Gastrocnemius medialis (tissue), 4 donors: ENCODE results near the gene CMTR1. TPM values are rescaled to one million over a fixed set of nuclear protein-coding genes. Genes with fewer than 3 reads are reported as not detected.

Source experiments
- ATAC-seq, 2 donors: fragments of 150-250 bp; one replicate each; pipeline ENCODE4 v1.9.1; 2016
- DNase-seq, 2 donors: peaks; one replicate each; pipeline ENCODE4 v3.0.0-alpha.2; 2019
- H3K27ac ChIP-seq, 4 donors: fragments of 200-600 bp; sonication (generic); 1 replicate in 1 of 4; 2 replicates in 3 of 4; pipeline ENCODE4 v1.5.1; 2016 to 2018; ENCODE audit warnings: mild to moderate bottlenecking in 2 of 4, moderate library complexity in 1 of 4
- H3K27me3 ChIP-seq, 3 donors: fragments of 200-600 bp; sonication (generic) in 2 of 3; 1 replicate in 1 of 3; 2 replicates in 2 of 3; pipeline versions ENCODE4 v1.5.1 to v1.6.0; 2016 to 2019; ENCODE audit warnings: mild to moderate bottlenecking in 1 of 3, moderate library complexity in 1 of 3
- H3K36me3 ChIP-seq, 2 donors: fragments of 200-600 bp; sonication (generic) in 1 of 2; one replicate each; pipeline ENCODE4 v1.5.1; 2017 to 2018
- H3K4me1 ChIP-seq, 2 donors: fragments of 200-600 bp; sonication (generic) in 1 of 2; one replicate each; pipeline ENCODE4 v1.5.1; 2016 to 2017; ENCODE audit warnings: mild to moderate bottlenecking in 2 of 2
- H3K4me3 ChIP-seq, 4 donors: fragments of 200-600 bp; sonication (generic) in 3 of 4; 1 replicate in 1 of 4; 2 replicates in 3 of 4; pipeline ENCODE4 v1.5.1; 2016 to 2019; ENCODE audit warnings: mild to moderate bottlenecking in 2 of 4
- H3K9me3 ChIP-seq, 3 donors: fragments of 200-600 bp; sonication (generic) in 2 of 3; 1 replicate in 1 of 3; 2 replicates in 2 of 3; pipeline ENCODE4 v1.5.1; 2016 to 2019
- CTCF ChIP-seq, 5 experiments: fragments of 450-650 bp in 3 of 5; fragments of 200-600 bp in 2 of 5; sonication (generic) in 2 of 5; IDR thresholded peaks in 4 of 5; conservative IDR thresholded peaks in 1 of 5; 1 replicate in 4 of 5; 2 replicates in 1 of 5; pipeline ENCODE4 v1.5.1; 2016 to 2019; ENCODE audit warnings: antibody characterized with exemption in 5 of 5, mild to moderate bottlenecking in 3 of 5, moderate library complexity in 3 of 5
- POLR2A ChIP-seq, 2 donors: fragments of 450-650 bp; IDR thresholded peaks; one replicate each; pipeline ENCODE4 v1.6.1; 2017; ENCODE audit warnings: antibody characterized with exemption in 2 of 2, mild to moderate bottlenecking in 2 of 2, moderate library complexity in 2 of 2
- in situ Hi-C, 4 donors: fragments of 200-750 bp; cut with MboI; loops; one replicate each; pipeline versions ENCODE4 v1.15.0 to v1.8.0; 2017; ENCODE audit warnings: low sequenced_read_pairs in 4 of 4
- intact Hi-C: fragments of 100-400 bp; cut with DNase I; formaldehyde crosslinking; loops from one replicate; pipeline ENCODE4 v1.15.1; 2023; ENCODE audit warnings: low total_unique reads
- total RNA-seq, 4 donors: library from RNA; depleted of rRNA; stranded (reverse); fragments of >200 nt; gene quantifications; one replicate each; pipeline versions ENCODE4 v1.1.0 to v1.2.3, GENCODE V29; 2016

CMTR1 gene
- total RNA-seq, 4 donors from 2014 or later, result 18.2 to 34.6 (median 25.4) TPM

- peaks cover 12 to 14% of the 10 kb centered on the region in 2 donors for H3K4me1 ChIP-seq
- no peaks in the 10 kb centered on the region for H3K27me3 ChIP-seq
- ATAC-seq, result no peak
- DNase-seq, result no peak
- no peak for TF ChIP-seq POLR2A (IDR thresholded peaks at IDR 0.05)
- TF ChIP-seq CTCF (IDR thresholded peaks at IDR 0.05 in 4 of 5, conservative IDR thresholded peaks at IDR 0.05 in 1 of 5), result no peak
- H3K4me3 ChIP-seq, result no peak overlapping the region
- no peaks in the 10 kb centered on the region for H3K9me3 ChIP-seq
- in situ Hi-C loops, result loop anchor here in 3 of 4 donors (25.0 kb wide), 1 partner anchor 210 kb away; the partner anchor contains the start of gene MDGA1 (in 3 of the 3)
- intact Hi-C loops, result no loop called here
- peaks cover 0 to 72% of the 10 kb centered on the region in 2 donors for H3K36me3 ChIP-seq
- H3K27ac ChIP-seq, result no peak overlapping the region
Measured at GRCh38 chr6:37477191-37477590, 44.2 kb downstream of the CMTR1 start.

- Histone ChIP-seq H3K27me3 (no peaks in the 10 kb centered on the region), H3K27ac (no peak overlapping the region), H3K4me3 (no peak overlapping the region), H3K36me3 (peaks cover 0 to 66% of the 10 kb centered on the region in 2 donors), H3K9me3 (no peaks in the 10 kb centered on the region), H3K4me1 (peaks cover 9 to 11% of the 10 kb centered on the region in 2 donors)
- ATAC-seq (no peak), DNase-seq (no peak)
- intact Hi-C loops, result no loop called here
- in situ Hi-C loops, result loop anchor here in 3 of 4 donors (25.0 kb wide), 1 partner anchor 209 kb away; the partner anchor contains the start of gene MDGA1 (in 3 of the 3)
- no peak for TF ChIP-seq CTCF (IDR thresholded peaks at IDR 0.05 in 4 of 5, conservative IDR thresholded peaks at IDR 0.05 in 1 of 5)
- no peak for TF ChIP-seq POLR2A (IDR thresholded peaks at IDR 0.05)
Measured at GRCh38 chr6:37477656-37478435, 44.8 kb downstream of the CMTR1 start.

GRCh38 chr6:37478827-37479226 lies 45.8 kb downstream of the CMTR1 start:
- H3K4me3 ChIP-seq, result no peak overlapping the region
- no peaks in the 10 kb centered on the region for H3K9me3 ChIP-seq
- H3K4me1 ChIP-seq, result peaks cover under 1% of the 10 kb centered on the region in 2 donors
- H3K27ac ChIP-seq, result no peak overlapping the region
- DNase-seq, result no peak
- no peaks in the 10 kb centered on the region for H3K27me3 ChIP-seq
- intact Hi-C loops (no loop called here), in situ Hi-C loops (loop anchor here in 3 of 4 donors (25.0 kb wide), 1 partner anchor 208 kb away; the partner anchor contains the start of gene MDGA1 (in 3 of the 3))
- peaks cover 0 to 61% of the 10 kb centered on the region in 2 donors for H3K36me3 ChIP-seq
- no peak for TF ChIP-seq POLR2A (IDR thresholded peaks at IDR 0.05)
- no peak for TF ChIP-seq CTCF (IDR thresholded peaks at IDR 0.05 in 4 of 5, conservative IDR thresholded peaks at IDR 0.05 in 1 of 5)
- ATAC-seq, result no peak

GRCh38 chr6:37479266-37479854 lies 46.3 kb downstream of the CMTR1 start:
- Histone ChIP-seq H3K4me1 (no peaks in the 10 kb centered on the region), H3K27me3 (no peaks in the 10 kb centered on the region), H3K27ac (no peak overlapping the region), H3K9me3 (no peaks in the 10 kb centered on the region), H3K36me3 (peaks cover 0 to 56% of the 10 kb centered on the region in 2 donors), H3K4me3 (no peak overlapping the region)
- no peak for TF ChIP-seq CTCF (IDR thresholded peaks at IDR 0.05 in 4 of 5, conservative IDR thresholded peaks at IDR 0.05 in 1 of 5)
- TF ChIP-seq POLR2A (IDR thresholded peaks at IDR 0.05), result no peak
- DNase-seq (no peak), ATAC-seq (no peak)
- in situ Hi-C loops, result loop anchor here in 3 of 4 donors (25.0 kb wide), 1 partner anchor 208 kb away; the partner anchor contains the start of gene MDGA1 (in 3 of the 3)
- intact Hi-C loops, result no loop called here
